HG02981 (cell line): ENCODE results near the gene ULK3.

ENCODE experiments used
- ATAC-seq: cut with Tn5 transposase; IDR thresholded peaks from one replicate; pipeline ENCODE4 v1.9.1; 2021; ENCODE audit warnings: mild to moderate bottlenecking, moderate library complexity; ENCODE audit not compliant: unreplicated experiment

The ULK3 gene

GRCh38 chr15:74869372-74869725, 26.4 kb upstream of the ULK3 start:
- ATAC-seq = no peak

- ATAC-seq = no peak
These were observed 25.1 kb upstream of the ULK3 start for GRCh38 chr15:74868059-74868458.

GRCh38 chr15:74867466-74868038, 24.6 kb upstream of the ULK3 start:
- no peak for ATAC-seq

- ATAC-seq = no peak
These were observed 23.1 kb upstream of the ULK3 start for GRCh38 chr15:74866090-74866489.

- ATAC-seq = no peak
These were observed 22.4 kb upstream of the ULK3 start for GRCh38 chr15:74865316-74865715.

GRCh38 chr15:74864296-74864695, 21.3 kb upstream of the ULK3 start:
- ATAC-seq = no peak

GRCh38 chr15:74863239-74864056, 20.5 kb upstream of the ULK3 start:
- no peak for ATAC-seq

GRCh38 chr15:74858369-74858740, 15.4 kb upstream of the ULK3 start:
- no peak for ATAC-seq

- ATAC-seq = peak; percentile 22
These were observed 14.9 kb upstream of the ULK3 start for GRCh38 chr15:74857671-74858368.

GRCh38 chr15:74857082-74857655, 14.2 kb upstream of the ULK3 start:
- peak; percentile 77 for ATAC-seq

GRCh38 chr15:74856537-74856936, 13.6 kb upstream of the ULK3 start:
- ATAC-seq = no peak

GRCh38 chr15:74855857-74856256, 12.9 kb upstream of the ULK3 start:
- ATAC-seq = no peak

GRCh38 chr15:74854453-74855022, 11.6 kb upstream of the ULK3 start:
- ATAC-seq = no peak

- no peak for ATAC-seq
These were observed 9.0 kb upstream of the ULK3 start for GRCh38 chr15:74851960-74852359.

- no peak for ATAC-seq
These were observed 7.4 kb upstream of the ULK3 start for GRCh38 chr15:74850393-74850792.

GRCh38 chr15:74847432-74847831, 4.5 kb upstream of the ULK3 start:
- ATAC-seq = no peak

GRCh38 chr15:74845581-74845980, 2.6 kb upstream of the ULK3 start:
- ATAC-seq = no peak

GRCh38 chr15:74845208-74845568, 2.2 kb upstream of the ULK3 start:
- no peak for ATAC-seq

- no peak for ATAC-seq
These were observed 1.6 kb upstream of the ULK3 start for GRCh38 chr15:74844319-74845207.

- ATAC-seq = no peak
These were observed 939 bp upstream of the ULK3 start for GRCh38 chr15:74843891-74844299.

- no peak for ATAC-seq
These were observed 481 bp upstream of the ULK3 start for GRCh38 chr15:74843445-74843828.
